ENCODE measurements around the gene TAX1BP1. TPM values are rescaled to one million over a fixed set of nuclear protein-coding genes. Genes with fewer than 3 reads are reported as not detected.

The TAX1BP1 gene
- total RNA-seq, 1 experiment from 2014 or later: 58.3 TPM

DNA sequence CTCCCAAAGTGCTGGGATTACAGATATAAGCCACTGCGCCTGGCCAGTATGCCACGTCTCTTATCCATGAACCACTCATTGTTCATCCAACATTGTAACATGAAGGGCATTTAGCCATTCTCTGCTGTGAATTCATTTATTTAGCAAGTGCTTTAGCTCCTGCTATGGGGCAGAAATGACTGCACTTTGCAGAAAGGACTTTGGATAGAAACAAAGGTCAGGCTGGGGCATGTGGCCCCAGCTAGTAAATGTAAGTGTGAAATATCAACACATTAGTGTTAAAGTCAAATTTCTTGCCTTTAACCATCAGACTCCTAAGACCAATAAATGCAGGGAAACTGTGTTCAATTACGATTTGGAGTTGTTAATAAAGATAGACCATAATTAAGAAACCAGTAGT is 27.7 kb upstream of the TAX1BP1 start:
- Histone ChIP-seq H3K23ac (ENCODE audit: insufficient read length, low read depth, low read length) (no peak overlapping the region), H4K20me1 (ENCODE audit: control insufficient read depth, insufficient read depth, insufficient read length) (no peaks in the 10 kb centered on the region), H3K79me2 (ENCODE audit: insufficient read depth, low read length) (no peaks in the 10 kb centered on the region), H3K27me3 (ENCODE audit: insufficient read depth, low read length) (no peaks in the 10 kb centered on the region), H2BK20ac (ENCODE audit: low read depth, low read length, poor library complexity, severe bottlenecking) (no peak overlapping the region), H3K56ac (ENCODE audit: insufficient read length, low read depth, low read length) (no peak overlapping the region), H2BK12ac (ENCODE audit: insufficient read length, low read depth, low read length) (no peak overlapping the region), H3K27ac (ENCODE audit: insufficient read length, low read depth, low read length) (no peak overlapping the region), H3K4me1 (ENCODE audit: insufficient read depth, low read length) (no peaks in the 10 kb centered on the region), H2BK120ac (ENCODE audit: low read depth, low read length, poor library complexity, severe bottlenecking) (no peak overlapping the region), H3K18ac (ENCODE audit: insufficient read length, low read depth, low read length) (no peak overlapping the region), H3T11ph (ENCODE audit: low read length) (no peak overlapping the region), H4K91ac (ENCODE audit: insufficient read length, low read depth, low read length) (no peak overlapping the region), H4K5ac (ENCODE audit: insufficient read length, low read depth, low read length) (no peak overlapping the region), H3K9ac (ENCODE audit: extremely low read depth, insufficient read length, low read length) (no peak overlapping the region), H3K4me2 (ENCODE audit: insufficient read depth, insufficient read length, low read length) (no peak overlapping the region), H2BK5ac (ENCODE audit: insufficient read length, low read length) (no peak overlapping the region), H3K4ac (ENCODE audit: low read depth, low read length) (no peak overlapping the region), H2AFZ (ENCODE audit: low read length) (no peak overlapping the region), H2AK5ac (ENCODE audit: insufficient read length, low read length) (no peak overlapping the region), H2BK15ac (ENCODE audit: low read depth, low read length) (no peak overlapping the region), H4K8ac (replicated peaks; ENCODE audit: insufficient read length, low read depth, low read length) (no peak overlapping the region), H3K14ac (ENCODE audit: insufficient read depth, low read length) (no peak overlapping the region), H3K79me1 (ENCODE audit: insufficient read depth, low read depth, low read length, poor library complexity, severe bottlenecking) (no peaks in the 10 kb centered on the region), H3K23me2 (ENCODE audit: insufficient read length, low read depth, low read length, poor library complexity, severe bottlenecking) (no peaks in the 10 kb centered on the region), H3K9me3 (ENCODE audit: control insufficient read depth, low read depth, low read length) (no peaks in the 10 kb centered on the region)
- no peak for DNase-seq
- no peaks in the 10 kb centered on the region for H3K36me3 Mint-ChIP-seq (ENCODE audit: insufficient read depth in 1 of 3, low read depth in 3 of 3)
- WGBS (ENCODE audit: extremely low coverage, insufficient read length, low lambda C conversion rate): no CpG with 5 or more reads among the region's 3 CpGs
- H3K4me3 Mint-ChIP-seq: no peak overlapping the region
- H3K9me3 Mint-ChIP-seq: peaks cover 0 to 3% of the 10 kb centered on the region in 2 experiments; a peak in 1 of 5 replicates
- TF ChIP-seq, protein P1, sequence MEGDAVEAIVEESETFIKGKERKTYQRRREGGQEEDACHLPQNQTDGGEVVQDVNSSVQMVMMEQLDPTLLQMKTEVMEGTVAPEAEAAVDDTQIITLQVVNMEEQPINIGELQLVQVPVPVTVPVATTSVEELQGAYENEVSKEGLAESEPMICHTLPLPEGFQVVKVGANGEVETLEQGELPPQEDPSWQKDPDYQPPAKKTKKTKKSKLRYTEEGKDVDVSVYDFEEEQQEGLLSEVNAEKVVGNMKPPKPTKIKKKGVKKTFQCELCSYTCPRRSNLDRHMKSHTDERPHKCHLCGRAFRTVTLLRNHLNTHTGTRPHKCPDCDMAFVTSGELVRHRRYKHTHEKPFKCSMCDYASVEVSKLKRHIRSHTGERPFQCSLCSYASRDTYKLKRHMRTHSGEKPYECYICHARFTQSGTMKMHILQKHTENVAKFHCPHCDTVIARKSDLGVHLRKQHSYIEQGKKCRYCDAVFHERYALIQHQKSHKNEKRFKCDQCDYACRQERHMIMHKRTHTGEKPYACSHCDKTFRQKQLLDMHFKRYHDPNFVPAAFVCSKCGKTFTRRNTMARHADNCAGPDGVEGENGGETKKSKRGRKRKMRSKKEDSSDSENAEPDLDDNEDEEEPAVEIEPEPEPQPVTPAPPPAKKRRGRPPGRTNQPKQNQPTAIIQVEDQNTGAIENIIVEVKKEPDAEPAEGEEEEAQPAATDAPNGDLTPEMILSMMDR (conservative IDR thresholded peaks at IDR 0.05): no peak
- H3K27me3 Mint-ChIP-seq (ENCODE audit: low read depth): peaks cover 14% of the 10 kb centered on the region
- H3K4me1 Mint-ChIP-seq: no peaks in the 10 kb centered on the region
- no peak overlapping the region for H3K27ac Mint-ChIP-seq

All from H9 (cell line).